NCI-H2196 (cell line): ENCODE results near the gene HBG2.
"Not testable (repeated sequence)": the region's sequence is repeated elsewhere in the genome, so short reads cannot be mapped to it uniquely, and the experiment has no call there.

ENCODE experiments used
- DNase-seq: peaks from one replicate; lab custom pipeline; 2025; ENCODE audit not compliant: unreplicated experiment; lab: John Stamatoyannopoulos, UW

The HBG2 gene

DNA sequence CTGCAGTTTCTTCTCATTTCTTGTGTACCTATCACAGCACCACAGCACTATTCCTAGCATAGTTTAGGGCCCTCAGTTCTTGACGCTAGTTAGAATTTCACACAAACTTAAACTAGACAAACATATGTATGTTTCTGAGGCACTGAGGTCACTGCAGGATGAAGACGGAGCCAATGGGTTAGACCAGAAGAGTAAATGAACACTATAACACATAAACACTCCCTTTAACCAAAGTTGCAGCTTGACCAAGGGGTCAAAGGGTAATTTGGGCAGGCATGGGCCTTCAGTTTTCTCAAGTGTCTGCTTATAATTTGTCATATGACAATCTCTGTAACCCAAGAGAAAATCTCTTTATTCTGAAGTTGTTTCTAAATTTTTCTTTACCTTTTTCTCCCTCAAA, 28.0 kb upstream of the HBG2 start:
- no peak for DNase-seq

GRCh38 chr11:5281596-5281995, 27.0 kb upstream of the HBG2 start:
- no peak for DNase-seq

GRCh38 chr11:5280582-5281102, 26.1 kb upstream of the HBG2 start:
- peak; percentile 3 for DNase-seq

GRCh38 chr11:5279471-5280090, 25.0 kb upstream of the HBG2 start:
- no peak for DNase-seq

DNA sequence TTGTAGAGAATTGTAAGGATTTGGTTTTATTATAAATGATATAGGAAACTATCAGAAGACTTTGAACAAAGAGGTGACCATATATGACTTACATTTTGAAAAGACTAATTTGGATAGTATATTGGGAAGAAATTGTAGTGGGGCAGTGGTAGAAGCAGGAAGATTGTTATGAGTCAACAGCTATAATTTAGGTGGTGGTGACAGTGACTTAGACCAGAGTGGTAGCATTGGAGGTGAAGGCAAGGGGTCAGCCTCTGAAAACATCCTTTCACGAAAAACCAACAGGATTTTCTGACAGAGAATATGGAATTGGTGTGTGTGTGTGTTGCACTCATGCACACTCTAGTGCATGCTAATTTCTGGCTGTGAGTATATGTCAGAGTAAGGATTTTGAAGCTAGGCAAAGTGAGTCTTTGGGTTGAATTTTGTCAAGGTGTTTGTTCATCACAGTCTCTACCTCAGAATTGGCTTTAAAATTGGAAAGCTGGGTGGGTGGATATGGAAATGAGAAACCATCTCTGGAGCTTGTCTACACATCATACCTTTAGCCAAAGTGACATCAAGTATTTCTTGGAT, 23.3 kb upstream of the HBG2 start:
- no peak for DNase-seq

DNA sequence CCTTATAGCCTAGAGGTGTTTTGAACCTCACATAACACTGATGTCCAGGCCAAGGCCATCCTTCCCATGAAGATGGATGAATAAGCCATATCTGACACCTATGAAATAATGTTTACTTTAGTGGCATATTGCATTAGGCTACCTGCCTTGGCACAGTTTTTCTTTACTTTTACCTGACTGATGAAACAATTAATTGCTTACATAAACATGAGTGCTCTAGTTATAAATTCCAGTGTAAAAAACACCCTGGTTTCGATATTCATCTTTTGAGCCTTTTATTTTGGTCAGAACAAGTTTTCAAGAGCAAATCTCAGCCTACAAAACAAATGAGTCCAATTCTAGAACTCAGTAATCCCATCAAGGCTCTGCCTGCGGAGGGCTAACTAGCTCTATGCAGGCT, 22.1 kb upstream of the HBG2 start:
- no peak for DNase-seq

- DNase-seq: no peak
These were observed 21.0 kb upstream of the HBG2 start for GRCh38 chr11:5275369-5276110.

DNA sequence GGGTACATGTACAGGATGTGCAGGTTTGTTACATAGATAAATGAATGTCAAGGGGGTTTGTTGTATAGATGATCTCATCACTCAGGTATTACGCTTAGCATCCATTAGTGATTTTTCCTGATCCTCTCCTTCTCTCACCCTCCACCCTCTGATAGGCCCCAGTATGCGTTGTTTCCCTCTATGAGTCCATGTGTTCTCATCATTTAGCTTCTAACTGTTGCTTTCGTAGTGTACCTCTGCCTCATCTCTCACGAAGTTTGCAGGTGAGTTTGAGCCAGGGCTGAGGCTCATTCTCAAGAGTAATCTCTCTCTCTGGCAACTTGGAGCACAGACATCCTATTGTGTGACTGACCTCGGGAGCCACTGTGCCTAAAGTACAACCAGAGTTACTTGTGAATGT, 19.8 kb upstream of the HBG2 start:
- DNase-seq: no peak

GRCh38 chr11:5272395-5273017, 17.9 kb upstream of the HBG2 start:
- no peak for DNase-seq

- DNase-seq: no peak
These were observed 15.2 kb upstream of the HBG2 start, which contains the start of gene HBE1 for GRCh38 chr11:5269715-5270147. Gene HBE1 (minus strand): TSS chr11:5269945. CDS start chr11:5269890, 55 bp downstream.

- DNase-seq: no peak
These were observed 12.5 kb upstream of the HBG2 start for GRCh38 chr11:5267033-5267563.

GRCh38 chr11:5266609-5267008, 12.0 kb upstream of the HBG2 start:
- DNase-seq: no peak

- no peak for DNase-seq
These were observed 11.3 kb upstream of the HBG2 start for GRCh38 chr11:5265832-5266231.

GRCh38 chr11:5258543-5259262, 4.1 kb upstream of the HBG2 start:
- DNase-seq: no peak

GRCh38 chr11:5257296-5257695, 2.7 kb upstream of the HBG2 start:
- DNase-seq: no peak

DNA sequence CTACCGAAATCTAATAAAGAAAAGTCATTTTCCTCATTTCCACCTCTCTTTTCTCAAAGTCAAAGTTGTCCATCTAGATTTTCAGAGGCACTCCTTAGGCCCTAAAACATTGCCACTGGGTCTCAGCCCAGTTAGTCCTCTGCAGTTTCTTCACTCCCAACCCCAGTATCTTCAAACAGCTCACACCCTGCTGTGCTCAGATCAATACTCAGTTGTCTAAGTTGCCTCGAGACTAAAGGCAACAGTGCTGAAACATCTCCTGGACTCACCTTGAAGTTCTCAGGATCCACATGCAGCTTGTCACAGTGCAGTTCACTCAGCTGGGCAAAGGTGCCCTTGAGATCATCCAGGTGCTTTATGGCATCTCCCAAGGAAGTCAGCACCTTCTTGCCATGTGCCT, 558 bp downstream of the HBG2 start:
- not testable (repeated sequence) for DNase-seq

GRCh38 chr11:5253440-5253839, 1.1 kb downstream of the HBG2 start:
- DNase-seq: not testable (repeated sequence)

GRCh38 chr11:5252919-5253265, 1.7 kb downstream of the HBG2 start:
- no peak for DNase-seq

DNA sequence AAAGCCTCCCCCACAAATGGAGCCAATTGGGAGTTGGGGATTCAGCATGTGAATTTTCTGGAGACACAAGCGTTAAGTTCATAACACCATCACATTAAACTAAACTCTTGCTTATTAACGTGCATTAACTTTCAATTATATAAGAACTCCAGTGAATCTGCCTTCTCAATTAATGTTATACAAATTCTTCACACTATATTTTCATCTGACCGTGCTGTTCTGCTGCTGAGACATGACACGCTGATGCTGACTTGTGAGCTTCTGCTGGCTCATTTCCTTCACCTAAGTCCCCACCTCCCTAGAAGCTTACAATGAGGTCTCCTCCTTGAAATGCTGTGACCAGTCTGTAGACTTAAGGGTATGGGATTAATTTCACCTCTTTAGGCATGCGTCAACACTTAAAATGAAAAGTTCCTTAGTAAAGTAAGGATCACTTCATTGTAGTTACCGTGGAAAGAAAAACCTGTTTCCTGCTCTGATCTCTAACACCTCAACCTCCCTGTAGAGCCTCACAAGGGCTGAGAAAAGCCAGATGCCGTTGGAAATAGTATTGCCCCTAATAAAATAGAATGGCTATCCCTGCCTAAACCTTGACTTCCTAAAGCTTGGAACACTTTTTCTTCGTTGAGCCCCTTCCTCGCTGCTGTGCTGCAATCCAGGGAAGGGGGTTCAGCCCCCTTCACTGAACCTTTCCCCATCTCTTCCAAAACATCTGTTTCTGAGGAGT, 2.2 kb downstream of the HBG2 start:
- no peak for DNase-seq

- DNase-seq: no peak
These were observed 2.8 kb downstream of the HBG2 start for GRCh38 chr11:5251746-5252145.
